Nephron (organoid): ENCODE results near the gene RBBP4.

Experiments
- H3K27ac Mint-ChIP-seq, 3 experiments: 2 replicates each; pipeline ENCODE4 v1.8.0; 2020; ENCODE audit warnings: mixed read lengths in 3 of 3, mild to moderate bottlenecking in 2 of 3, moderate library complexity in 1 of 3
- H3K27me3 Mint-ChIP-seq: 2 replicates; pipeline ENCODE4 v1.8.0; 2021; ENCODE audit warnings: low read depth, mild to moderate bottlenecking, moderate library complexity, mixed read lengths
- H3K36me3 Mint-ChIP-seq: 2 replicates; pipeline ENCODE4 v1.8.0; 2020; ENCODE audit warnings: low read depth, mixed read lengths
- H3K4me1 Mint-ChIP-seq: 2 replicates; pipeline ENCODE4 v1.8.0; 2020; ENCODE audit warnings: mixed read lengths
- H3K4me3 Mint-ChIP-seq, 3 experiments: 2 replicates each; pipeline ENCODE4 v1.8.0; 2020; ENCODE audit warnings: mild to moderate bottlenecking in 3 of 3, mixed read lengths in 3 of 3, moderate library complexity in 2 of 3
- H3K9me3 Mint-ChIP-seq: 2 replicates; pipeline ENCODE4 v1.8.0; 2020; ENCODE audit warnings: mixed read lengths
- CTCF ChIP-seq, 3 experiments: fragments of 200-600 bp; sonication (generic); IDR thresholded peaks; one replicate each; pipeline ENCODE4 v1.5.0; 2021; ENCODE audit warnings: antibody characterized with exemption in 3 of 3; ENCODE audit not compliant: unreplicated experiment in 3 of 3

The RBBP4 gene

GRCh38 chr1:32612189-32612881 is 38.7 kb upstream of the RBBP4 start:
- Mint-ChIP-seq H3K4me3 (peak overlapping the region; percentile 58 to 70 (median 68)), H3K36me3 (peaks cover 5% of the 10 kb centered on the region), H3K4me1 (no peaks in the 10 kb centered on the region), H3K27ac (no peak overlapping the region), H3K9me3 (no peaks in the 10 kb centered on the region), H3K27me3 (no peaks in the 10 kb centered on the region)
- TF ChIP-seq CTCF (IDR thresholded peaks at IDR 0.05; ENCODE audit: unreplicated experiment in 3 of 3) = peak in 1 of 3 experiments; percentile 21

- Mint-ChIP-seq H3K27me3 (no peaks in the 10 kb centered on the region), H3K27ac (no peak overlapping the region), H3K4me1 (no peaks in the 10 kb centered on the region), H3K9me3 (no peaks in the 10 kb centered on the region), H3K4me3 (peak overlapping the region in 1 of 3 experiments; percentile 23), H3K36me3 (peaks cover 10% of the 10 kb centered on the region)
- TF ChIP-seq CTCF (IDR thresholded peaks at IDR 0.05; ENCODE audit: unreplicated experiment in 3 of 3) = no peak
Measured at GRCh38 chr1:32613472-32613871, 37.5 kb upstream of the RBBP4 start.

- Mint-ChIP-seq H3K4me3 (no peak overlapping the region), H3K27me3 (no peaks in the 10 kb centered on the region), H3K36me3 (peaks cover 49% of the 10 kb centered on the region), H3K27ac (no peak overlapping the region), H3K4me1 (no peaks in the 10 kb centered on the region), H3K9me3 (no peaks in the 10 kb centered on the region)
- no peak for TF ChIP-seq CTCF (IDR thresholded peaks at IDR 0.05; ENCODE audit: unreplicated experiment in 3 of 3)
Measured at GRCh38 chr1:32618673-32619221, 32.3 kb upstream of the RBBP4 start.

- Mint-ChIP-seq H3K36me3 (peaks cover 54% of the 10 kb centered on the region), H3K27ac (no peak overlapping the region), H3K9me3 (no peaks in the 10 kb centered on the region), H3K4me1 (no peaks in the 10 kb centered on the region), H3K4me3 (no peak overlapping the region), H3K27me3 (no peaks in the 10 kb centered on the region)
- TF ChIP-seq CTCF (IDR thresholded peaks at IDR 0.05; ENCODE audit: unreplicated experiment in 3 of 3) = peak in 2 of 3 experiments; percentile 12 to 33
Measured at GRCh38 chr1:32619701-32620485, 31.1 kb upstream of the RBBP4 start.

- H3K27ac Mint-ChIP-seq = no peak overlapping the region
- no peak for TF ChIP-seq CTCF (IDR thresholded peaks at IDR 0.05; ENCODE audit: unreplicated experiment in 3 of 3)
- peaks cover 53% of the 10 kb centered on the region for H3K36me3 Mint-ChIP-seq
- H3K4me3 Mint-ChIP-seq = no peak overlapping the region
- H3K9me3 Mint-ChIP-seq = no peaks in the 10 kb centered on the region
- H3K4me1 Mint-ChIP-seq = no peaks in the 10 kb centered on the region
- no peaks in the 10 kb centered on the region for H3K27me3 Mint-ChIP-seq
Measured at GRCh38 chr1:32622205-32622604, 28.8 kb upstream of the RBBP4 start.
